PC-3 (cell line): ENCODE data around the gene SELPLG. TPM values are rescaled to one million over a fixed set of nuclear protein-coding genes. Genes with fewer than 3 reads are reported as not detected.

Experiments
- ATAC-seq: fragments of 200-7000 bp; cut with Tn5 transposase; 2 replicates; pipeline ENCODE4 v1.9.1; 2020; ENCODE audit warnings: mild to moderate bottlenecking, moderate library complexity
- BruUV-seq: library from RNA; stranded (reverse); fragments of 400-500 nt; replicated peaks from 2 replicates; lab custom pipeline; 2021; lab: Mats Ljungman, UMichigan
- CTCF ChIA-PET: fragments of 300-600 bp; sonication (Branson Sonifier 250); formaldehyde crosslinking; loops from one replicate; lab custom pipeline; 2022; ENCODE audit warnings: antibody characterized with exemption; lab: Charles Lee
- POLR2A ChIA-PET: fragments of 300-600 bp; sonication (Branson Sonifier 250); formaldehyde crosslinking; loops from one replicate; lab custom pipeline; 2022; ENCODE audit warnings: antibody characterized with exemption; ENCODE audit not compliant: unreplicated experiment; lab: Charles Lee
- DNase-seq: peaks from one replicate; pipeline ENCODE4 v3.0.0-alpha.2; 2015
- H2AFZ ChIP-seq: fragments of 300-600 bp; sonication (generic); 2 replicates; pipeline ENCODE4 v1.6.0; 2016; ENCODE audit warnings: antibody characterized with exemption, low read length
- H3F3A ChIP-seq: fragments of 300-600 bp; sonication (generic); one replicate; pipeline ENCODE4 v1.6.0; 2017; ENCODE audit warnings: antibody characterized with exemption, low read length, control low read depth, mild to moderate bottlenecking; ENCODE audit not compliant: unreplicated experiment
- H3K27ac ChIP-seq: fragments of 300-600 bp; sonication (generic); 2 replicates; pipeline ENCODE4 v1.5.1; 2016; ENCODE audit warnings: mild to moderate bottlenecking, low read length
- H3K27me3 ChIP-seq: fragments of 300-600 bp; sonication (generic); 2 replicates; pipeline ENCODE4 v1.6.1; 2016; ENCODE audit warnings: low read length, mixed read lengths
- H3K36me3 ChIP-seq: fragments of 300-600 bp; sonication (generic); 2 replicates; pipeline ENCODE4 v1.6.1; 2016; ENCODE audit warnings: low read depth, mixed run types, low read length, mixed read lengths
- H3K4me1 ChIP-seq: fragments of 300-600 bp; sonication (generic); 2 replicates; pipeline ENCODE4 v1.5.1; 2016; ENCODE audit warnings: low read length; ENCODE audit not compliant: insufficient read depth
- H3K4me2 ChIP-seq: fragments of 300-600 bp; sonication (generic); 2 replicates; pipeline ENCODE4 v1.6.0; 2016; ENCODE audit warnings: low read length
- H3K4me3 ChIP-seq: fragments of 300-600 bp; sonication (generic); 2 replicates; pipeline ENCODE4 v1.5.1; 2016; ENCODE audit warnings: mild to moderate bottlenecking, low read length, mixed read lengths
- H3K79me2 ChIP-seq: fragments of 300-600 bp; sonication (generic); 2 replicates; pipeline ENCODE4 v1.6.1; 2017; ENCODE audit warnings: low read length, mixed read lengths
- H3K9ac ChIP-seq: fragments of 300-600 bp; sonication (generic); 2 replicates; pipeline ENCODE4 v1.6.0; 2016; ENCODE audit warnings: mild to moderate bottlenecking, low read length
- H3K9me2 ChIP-seq: fragments of 300-600 bp; sonication (generic); replicated peaks from 2 replicates; pipeline ENCODE4 v1.6.1; 2016; ENCODE audit warnings: mixed run types, low read length, mixed read lengths
- H3K9me3 ChIP-seq: fragments of 300-600 bp; sonication (generic); 2 replicates; pipeline ENCODE4 v1.6.1; 2016; ENCODE audit warnings: low read length, mixed read lengths
- H4K20me1 ChIP-seq: fragments of 300-600 bp; sonication (generic); 2 replicates; pipeline ENCODE4 v1.6.1; 2016; ENCODE audit warnings: low read length, mixed read lengths
- CTCF ChIP-seq: fragments of 300-600 bp; sonication (generic); conservative IDR thresholded peaks from 2 replicates; pipeline ENCODE4 v1.5.1; 2017; ENCODE audit warnings: antibody characterized with exemption, low read depth, mild to moderate bottlenecking, low read length
- EZH2 ChIP-seq: fragments of 300-600 bp; sonication (generic); IDR thresholded peaks from one replicate; pipeline ENCODE4 v1.6.1; 2017; ENCODE audit warnings: antibody characterized with exemption, mild to moderate bottlenecking, low read length; ENCODE audit not compliant: unreplicated experiment
- EZH2phosphoT487 ChIP-seq: fragments of 300-600 bp; sonication (generic); IDR thresholded peaks from 2 replicates; pipeline ENCODE4 v1.6.1; 2018; ENCODE audit warnings: mild to moderate bottlenecking, antibody characterized with exemption, low read length, borderline replicate concordance
- intact Hi-C: fragments of 100-400 bp; cut with micrococcal nuclease; formaldehyde crosslinking; loops from 2 replicates; pipeline ENCODE4 v1.9.0; 2023
- total RNA-seq: library from RNA; depleted of rRNA; stranded (reverse); fragments of >200 nt; gene quantifications from 2 replicates; pipeline ENCODE4 v1.2.3, GENCODE V29; 2014

SELPLG gene
- total RNA-seq, 1 experiment from 2014 or later: 0.73 TPM

DNA sequence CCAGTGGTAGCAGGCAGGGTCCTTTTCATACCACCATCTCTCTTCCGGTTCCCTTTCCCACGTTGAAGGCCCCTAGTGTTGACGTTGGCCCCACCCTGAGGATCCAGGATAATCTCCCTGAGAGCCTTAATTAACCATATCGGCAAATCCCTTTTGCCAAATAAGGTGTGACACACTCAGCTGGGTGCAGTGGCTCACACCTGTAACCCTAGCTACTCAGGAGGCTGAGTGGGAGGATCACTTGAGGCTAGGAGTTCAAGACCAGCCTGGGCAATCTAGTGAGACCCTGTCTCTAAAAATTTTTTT is 33.0 kb downstream of the SELPLG start:
- CTCF ChIA-PET: no interaction called here
- H2AFZ ChIP-seq: no peak overlapping the region
- H3K4me1 ChIP-seq: no peaks in the 10 kb centered on the region
- H3K9ac ChIP-seq: no peak overlapping the region
- DNase-seq (no peak), ATAC-seq (no peak)
- POLR2A ChIA-PET: no interaction called here
- no peak overlapping the region for H3K27ac ChIP-seq
- no TSS peak for BruUV-seq
- no peaks in the 10 kb centered on the region for H4K20me1 ChIP-seq
- no peak overlapping the region for H3K4me2 ChIP-seq
- no peaks in the 10 kb centered on the region for H3K9me2 ChIP-seq
- no peaks in the 10 kb centered on the region for H3K9me3 ChIP-seq
- TF ChIP-seq EZH2 (no peak), CTCF (no peak), EZH2phosphoT487 (no peak)
- no peak overlapping the region for H3K4me3 ChIP-seq
- intact Hi-C loops: no loop called here
- no peaks in the 10 kb centered on the region for H3K79me2 ChIP-seq
- no peaks in the 10 kb centered on the region for H3F3A ChIP-seq
- no peaks in the 10 kb centered on the region for H3K36me3 ChIP-seq
- H3K27me3 ChIP-seq: no peaks in the 10 kb centered on the region

DNA sequence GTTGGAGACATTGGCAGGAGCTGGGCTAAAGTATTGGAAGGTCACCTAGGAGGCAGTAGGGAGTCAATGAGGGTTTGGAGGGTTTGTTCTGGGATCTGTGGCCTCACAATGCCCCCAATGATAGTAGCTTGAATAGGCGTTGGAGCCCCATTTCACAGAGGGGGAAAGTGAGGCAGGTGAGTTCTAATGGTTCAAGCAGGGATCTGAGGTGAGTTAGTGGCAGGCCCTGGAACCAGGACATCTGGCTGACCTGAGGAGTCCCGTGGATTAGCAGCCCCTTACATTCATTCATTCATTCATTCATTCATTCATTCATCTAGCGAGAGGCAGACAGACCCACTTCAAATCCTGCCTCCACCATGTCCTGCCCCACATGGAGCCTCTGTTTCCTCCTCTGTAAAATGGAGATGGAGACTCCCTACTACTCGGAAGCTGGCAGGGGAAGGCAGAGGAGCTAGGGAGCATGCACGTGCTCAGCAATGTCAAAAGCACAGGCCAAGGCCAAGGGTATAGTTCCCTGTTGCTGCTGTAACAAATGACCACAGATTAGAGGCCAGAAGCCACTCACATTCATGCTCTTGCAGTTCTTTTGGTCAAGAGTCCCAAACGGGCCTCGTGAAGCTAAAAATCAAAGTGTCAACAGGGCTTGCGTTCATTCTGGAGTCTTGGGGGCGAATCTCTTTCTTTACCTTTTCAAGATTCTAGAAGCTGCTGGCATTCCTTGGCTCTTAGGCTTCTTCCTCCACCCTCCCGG is 33.6 kb downstream of the SELPLG start:
- Histone ChIP-seq H3F3A (no peaks in the 10 kb centered on the region), H3K4me1 (no peaks in the 10 kb centered on the region), H3K4me3 (no peak overlapping the region), H3K36me3 (no peaks in the 10 kb centered on the region), H3K9me2 (no peaks in the 10 kb centered on the region), H3K9me3 (no peaks in the 10 kb centered on the region), H4K20me1 (no peaks in the 10 kb centered on the region), H3K27ac (no peak overlapping the region), H3K9ac (no peak overlapping the region), H2AFZ (no peak overlapping the region), H3K4me2 (no peak overlapping the region), H3K27me3 (no peaks in the 10 kb centered on the region), H3K79me2 (no peaks in the 10 kb centered on the region)
- BruUV-seq: no TSS peak
- TF ChIP-seq CTCF (0 out of 2 replicates have a peak, but pooled peaks have one; percentile 11), EZH2 (no peak)
- CTCF ChIA-PET: no interaction called here
- ATAC-seq (no peak), DNase-seq (no peak)
- POLR2A ChIA-PET: no interaction called here
- intact Hi-C loops: no loop called here

DNA sequence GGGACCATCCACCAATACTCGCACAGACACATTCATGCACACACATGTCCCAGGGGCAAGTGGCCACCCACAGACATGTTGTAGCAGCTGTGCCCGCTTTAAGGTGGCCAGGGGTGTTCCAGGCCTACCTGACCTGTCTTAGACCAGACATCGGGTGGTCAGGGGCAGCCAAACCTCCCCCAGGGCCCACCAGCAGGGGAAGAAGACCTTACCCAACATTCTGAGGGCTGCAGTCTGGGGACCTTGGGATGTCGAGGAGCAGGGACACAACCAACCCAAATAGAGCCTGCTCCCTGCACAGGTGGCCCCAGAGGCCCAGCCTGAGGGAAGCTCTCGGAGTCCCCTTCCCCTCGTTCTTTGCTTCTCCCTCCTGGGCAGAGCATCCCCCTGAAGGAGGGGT is 34.2 kb downstream of the SELPLG start:
- no peak overlapping the region for H3K4me2 ChIP-seq
- ChIA-PET CTCF (no interaction called here), POLR2A (no interaction called here)
- no peaks in the 10 kb centered on the region for H3K36me3 ChIP-seq
- no peaks in the 10 kb centered on the region for H3K4me1 ChIP-seq
- no peak overlapping the region for H3K27ac ChIP-seq
- no peaks in the 10 kb centered on the region for H3K27me3 ChIP-seq
- TF ChIP-seq CTCF (no peak), EZH2phosphoT487 (no peak), EZH2 (no peak)
- no peak overlapping the region for H3K4me3 ChIP-seq
- ATAC-seq (no peak), DNase-seq (no peak)
- H3K79me2 ChIP-seq: no peaks in the 10 kb centered on the region
- no peaks in the 10 kb centered on the region for H3K9me2 ChIP-seq
- no peak overlapping the region for H3K9ac ChIP-seq
- no peak overlapping the region for H2AFZ ChIP-seq
- intact Hi-C loops: no loop called here
- BruUV-seq: no TSS peak
- no peaks in the 10 kb centered on the region for H3K9me3 ChIP-seq
- no peaks in the 10 kb centered on the region for H3F3A ChIP-seq
- H4K20me1 ChIP-seq: no peaks in the 10 kb centered on the region
